Epidermal melanocyte (primary cell): ENCODE measurements around the gene WSCD2.

ENCODE experiments used
- DNase-seq: peaks from one replicate; pipeline ENCODE4 v3.0.0; 2011; ENCODE audit warnings: low spot score; ENCODE audit not compliant: insufficient read length

The WSCD2 gene

DNA sequence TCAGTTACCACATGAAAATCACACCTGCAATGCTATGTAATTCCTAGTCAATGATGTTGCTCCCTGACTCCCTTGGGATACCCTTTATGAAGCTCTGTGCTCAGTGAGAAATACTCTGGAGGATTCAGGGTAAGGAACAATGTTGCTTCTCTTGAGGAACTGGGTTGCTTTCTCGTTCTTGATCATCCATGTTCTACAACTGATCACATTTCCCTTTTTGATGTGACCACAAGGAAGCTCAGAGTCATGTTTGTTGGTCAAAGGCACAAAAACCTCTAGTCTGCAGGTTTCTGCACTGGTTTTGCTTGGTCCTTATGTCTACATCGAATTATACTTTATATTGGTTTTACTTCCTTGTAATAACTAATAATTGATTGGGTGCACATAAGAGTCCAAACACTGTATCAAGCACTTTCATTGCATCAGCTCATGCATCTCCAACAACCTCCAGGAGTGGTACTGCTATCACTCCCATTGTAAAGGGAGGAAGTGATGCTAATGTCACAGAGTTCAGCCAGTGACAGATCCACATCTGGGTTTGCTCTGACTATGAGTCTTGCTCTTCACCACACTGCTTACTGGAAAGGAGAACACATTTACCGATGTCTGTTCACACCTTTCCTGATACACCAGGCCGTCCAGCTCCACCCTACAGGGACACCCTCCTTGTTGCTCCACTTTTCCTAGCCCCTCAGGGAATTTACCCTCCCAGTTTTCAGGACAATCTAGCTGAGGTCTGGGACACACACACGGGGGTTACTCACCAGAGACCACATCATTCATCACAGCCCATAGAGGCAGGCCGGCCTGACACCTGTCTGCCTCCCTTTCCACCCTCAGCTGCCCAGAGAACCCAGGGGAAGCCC is 169.0 kb downstream of the WSCD2 start:
- DNase-seq: no peak

DNA sequence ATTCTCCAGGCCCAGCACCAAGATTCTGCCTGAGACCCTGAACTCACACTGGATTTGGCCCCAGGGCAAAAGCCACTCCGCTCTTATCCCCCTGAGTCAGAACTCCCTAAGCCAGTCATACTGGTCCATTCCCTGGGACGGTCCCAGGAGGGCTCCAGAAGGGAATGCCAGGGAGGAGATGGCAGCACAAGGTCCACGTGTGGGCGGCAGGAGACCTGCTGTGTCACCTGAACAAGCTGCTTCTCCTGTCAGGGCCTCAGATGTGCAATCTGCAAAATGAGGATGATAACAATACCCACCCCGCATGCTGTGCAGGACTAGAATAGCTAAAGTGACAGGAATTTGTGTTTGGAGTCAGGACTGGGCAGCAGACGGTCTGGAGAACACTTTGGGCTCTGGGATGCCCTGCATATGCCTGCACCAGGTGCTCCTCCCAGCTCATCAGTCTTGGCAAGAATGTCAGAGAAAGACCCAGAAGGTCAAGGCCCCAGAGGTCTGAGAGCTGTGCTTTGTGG is 169.7 kb downstream of the WSCD2 start:
- DNase-seq: no peak

DNA sequence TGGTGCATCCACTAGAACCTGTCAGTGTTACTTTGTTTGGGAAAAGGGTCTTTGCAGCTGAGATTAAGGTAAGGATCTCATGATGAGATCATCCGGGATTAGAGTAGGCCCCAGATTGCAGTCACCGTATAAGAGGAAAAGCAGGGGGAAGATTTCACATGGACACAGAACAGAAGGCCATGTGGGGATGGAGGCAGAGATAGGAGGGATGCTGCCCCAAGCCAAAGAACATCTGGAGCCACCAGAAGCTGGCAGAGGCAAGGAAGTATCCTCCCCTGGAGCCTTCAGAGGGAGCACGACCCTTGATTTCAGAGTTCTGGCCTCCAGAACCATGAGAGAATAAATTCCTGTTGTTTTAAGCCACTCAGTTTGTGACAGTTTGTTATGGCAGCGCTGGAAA is 170.4 kb downstream of the WSCD2 start:
- no peak for DNase-seq
